Body of pancreas (tissue), 4 donors: Measurements from ENCODE around the gene TMEM243. TPM values are rescaled to one million over a fixed set of nuclear protein-coding genes. Genes with fewer than 3 reads are reported as not detected.

Source experiments
- ATAC-seq: fragments of 150-250 bp; one replicate; pipeline ENCODE4 v1.9.1; 2016
- DNase-seq, 4 donors: peaks; one replicate each; pipeline ENCODE4 v3.0.0-alpha.2; 2019
- H3K27ac ChIP-seq, 4 donors: fragments of 200-600 bp; sonication (generic); 1 replicate in 3 of 4; 2 replicates in 1 of 4; pipeline versions ENCODE4 v1.5.1 to v1.6.1; 2016 to 2019; ENCODE audit warnings: mild to moderate bottlenecking in 1 of 4, mixed read lengths in 1 of 4, moderate library complexity in 1 of 4
- H3K27me3 ChIP-seq, 2 donors: fragments of 200-600 bp; sonication (generic); one replicate each; pipeline ENCODE4 v1.6.0; 2016; ENCODE audit warnings: mild to moderate bottlenecking in 1 of 2
- H3K36me3 ChIP-seq, 2 donors: fragments of 200-600 bp; sonication (generic); replicated peaks in 1 of 2; 2 replicates each; pipeline ENCODE4 v1.5.1; 2016; ENCODE audit warnings: low read depth in 2 of 2; ENCODE audit not compliant: insufficient read depth in 1 of 2
- H3K4me1 ChIP-seq: fragments of 200-600 bp; sonication (generic); one replicate; pipeline ENCODE4 v1.6.0; 2016
- H3K4me3 ChIP-seq, 2 donors: fragments of 200-600 bp; sonication (generic); 1 replicate in 1 of 2; 2 replicates in 1 of 2; pipeline ENCODE4 v1.5.1; 2016 to 2019
- H3K9me3 ChIP-seq, 3 donors: fragments of 200-600 bp; sonication (generic); 1 replicate in 2 of 3; 2 replicates in 1 of 3; pipeline ENCODE4 v1.5.1; 2016
- POLR2A ChIP-seq, 3 donors: fragments of 450-650 bp; IDR thresholded peaks; one replicate each; pipeline ENCODE4 v1.6.1; 2016; ENCODE audit warnings: antibody characterized with exemption in 3 of 3, mild to moderate bottlenecking in 2 of 3
- WGBS, 2 donors: methylation state at CpG; one replicate each; pipeline ENCODE4 v1.1.5; 2017; 5-methylcytosine and 5-hydroxymethylcytosine counted together
- intact Hi-C: fragments of 100-400 bp; cut with DNase I; formaldehyde crosslinking; loops from one replicate; pipeline ENCODE4 v1.15.1; 2023
- total RNA-seq, 2 donors: library from RNA; depleted of rRNA; stranded (reverse); fragments of >200 nt; gene quantifications; one replicate each; pipeline ENCODE4 v1.1.0, GENCODE V29; 2016
- TF ChIP-seq, protein P1 (sequence below), 7 experiments: fragments of 450-650 bp in 4 of 7; fragments of 200-600 bp in 3 of 7; sonication (generic) in 3 of 7; IDR thresholded peaks; one replicate each; pipeline ENCODE4 v1.5.1; 2016 to 2019; ENCODE audit warnings: antibody characterized with exemption in 7 of 7

Gene TMEM243
- total RNA-seq, 2 donors from 2014 or later, result 36.6 to 43.8 TPM

DNA sequence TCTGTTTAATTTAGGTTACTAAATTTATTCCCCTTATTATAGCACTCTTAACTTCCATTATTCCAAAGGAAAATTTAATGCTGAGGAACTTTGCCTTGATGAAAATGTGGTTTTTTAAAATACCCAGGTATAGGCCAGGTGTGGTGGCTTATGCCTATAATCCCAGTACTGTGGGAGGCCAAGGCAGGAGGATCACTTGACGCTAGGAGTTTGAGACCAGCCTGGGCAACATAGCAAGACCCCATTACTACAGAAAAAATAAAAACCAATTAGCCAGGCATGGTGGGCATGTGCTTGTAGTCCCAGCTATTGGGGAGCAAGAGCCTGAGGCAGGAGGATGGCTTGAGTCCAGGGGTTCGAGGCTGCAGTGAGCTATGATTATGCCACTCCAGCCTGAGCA is 32.4 kb downstream of the TMEM243 start:
- ATAC-seq (no peak), DNase-seq (no peak)
- TF ChIP-seq, protein P1, sequence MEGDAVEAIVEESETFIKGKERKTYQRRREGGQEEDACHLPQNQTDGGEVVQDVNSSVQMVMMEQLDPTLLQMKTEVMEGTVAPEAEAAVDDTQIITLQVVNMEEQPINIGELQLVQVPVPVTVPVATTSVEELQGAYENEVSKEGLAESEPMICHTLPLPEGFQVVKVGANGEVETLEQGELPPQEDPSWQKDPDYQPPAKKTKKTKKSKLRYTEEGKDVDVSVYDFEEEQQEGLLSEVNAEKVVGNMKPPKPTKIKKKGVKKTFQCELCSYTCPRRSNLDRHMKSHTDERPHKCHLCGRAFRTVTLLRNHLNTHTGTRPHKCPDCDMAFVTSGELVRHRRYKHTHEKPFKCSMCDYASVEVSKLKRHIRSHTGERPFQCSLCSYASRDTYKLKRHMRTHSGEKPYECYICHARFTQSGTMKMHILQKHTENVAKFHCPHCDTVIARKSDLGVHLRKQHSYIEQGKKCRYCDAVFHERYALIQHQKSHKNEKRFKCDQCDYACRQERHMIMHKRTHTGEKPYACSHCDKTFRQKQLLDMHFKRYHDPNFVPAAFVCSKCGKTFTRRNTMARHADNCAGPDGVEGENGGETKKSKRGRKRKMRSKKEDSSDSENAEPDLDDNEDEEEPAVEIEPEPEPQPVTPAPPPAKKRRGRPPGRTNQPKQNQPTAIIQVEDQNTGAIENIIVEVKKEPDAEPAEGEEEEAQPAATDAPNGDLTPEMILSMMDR (IDR thresholded peaks at IDR 0.05), result no peak
- H3K9me3 ChIP-seq, result no peaks in the 10 kb centered on the region
- 98 to 100% methylated on average over 2 of the region's 2 CpGs for WGBS, 2 donors
- H3K4me3 ChIP-seq, result no peak overlapping the region
- no peaks in the 10 kb centered on the region for H3K4me1 ChIP-seq
- intact Hi-C loops, result no loop called here
- peaks cover 0 to 28% of the 10 kb centered on the region in 2 donors for H3K36me3 ChIP-seq
- H3K27me3 ChIP-seq, result no peaks in the 10 kb centered on the region
- no peak overlapping the region for H3K27ac ChIP-seq

DNA sequence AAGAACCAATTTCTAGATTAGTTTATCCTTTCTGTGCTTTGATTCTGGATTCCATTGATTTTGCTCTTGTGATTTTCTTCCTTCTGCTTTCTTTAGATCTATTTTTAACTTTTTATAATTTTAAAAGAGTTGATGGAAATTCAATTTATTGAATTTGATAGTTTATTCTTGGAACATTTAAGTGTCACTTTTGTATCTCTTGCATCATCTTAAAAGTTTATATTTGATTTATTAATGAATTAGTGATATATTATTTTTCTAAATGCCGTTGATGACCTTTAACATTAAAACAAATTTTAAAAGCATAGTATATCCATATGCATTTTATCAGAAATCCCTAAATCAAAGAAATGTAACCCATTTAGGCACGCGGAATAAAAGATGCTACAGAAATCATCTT is 40.4 kb downstream of the TMEM243 start:
- H3K9me3 ChIP-seq, result no peaks in the 10 kb centered on the region
- H3K36me3 ChIP-seq, result peaks cover 7 to 23% of the 10 kb centered on the region in 2 donors
- ATAC-seq, result no peak

DNA sequence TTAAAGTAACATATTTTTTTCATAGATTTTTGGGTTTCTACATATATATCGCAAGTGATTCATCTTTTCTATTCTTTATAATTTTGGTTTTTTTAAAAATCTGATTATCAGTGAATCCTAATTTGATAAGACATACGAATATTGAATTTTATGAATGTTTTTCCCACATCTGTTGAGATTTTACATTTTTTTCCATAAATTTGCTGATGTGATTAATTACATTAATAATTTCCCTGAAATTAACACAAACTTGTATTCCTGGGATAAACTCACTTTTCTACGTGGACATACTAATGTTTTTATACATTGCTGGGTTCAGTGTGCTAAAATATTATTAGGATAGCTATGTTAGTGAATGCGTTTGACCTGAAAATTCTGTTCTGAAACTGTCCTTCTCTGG is 41.2 kb downstream of the TMEM243 start:
- WGBS, 2 donors, result 91 to 92% methylated on average over 4 of the region's 4 CpGs
- no peak for DNase-seq
- no peak for TF ChIP-seq POLR2A (IDR thresholded peaks at IDR 0.05)
- TF ChIP-seq, protein P1 (IDR thresholded peaks at IDR 0.05), result no peak
- peaks cover 7 to 23% of the 10 kb centered on the region in 2 donors for H3K36me3 ChIP-seq
- H3K27ac ChIP-seq, result no peak overlapping the region
- no peaks in the 10 kb centered on the region for H3K4me1 ChIP-seq
- H3K9me3 ChIP-seq, result no peaks in the 10 kb centered on the region
- intact Hi-C loops, result no loop called here
- no peak for ATAC-seq
- H3K4me3 ChIP-seq, result no peak overlapping the region
- no peaks in the 10 kb centered on the region for H3K27me3 ChIP-seq

More for the DNA sequence above, 40.4 kb downstream of the TMEM243 start:
- no peak for DNase-seq
- Histone ChIP-seq H3K27ac (no peak overlapping the region), H3K4me3 (no peak overlapping the region), H3K27me3 (no peaks in the 10 kb centered on the region), H3K4me1 (no peaks in the 10 kb centered on the region)
- intact Hi-C loops, result no loop called here
- TF ChIP-seq, protein P1 (IDR thresholded peaks at IDR 0.05), result no peak
- TF ChIP-seq POLR2A (IDR thresholded peaks at IDR 0.05), result no peak
- WGBS, 2 donors, result 85 to 94% methylated on average over 3 of the region's 3 CpGs

DNA sequence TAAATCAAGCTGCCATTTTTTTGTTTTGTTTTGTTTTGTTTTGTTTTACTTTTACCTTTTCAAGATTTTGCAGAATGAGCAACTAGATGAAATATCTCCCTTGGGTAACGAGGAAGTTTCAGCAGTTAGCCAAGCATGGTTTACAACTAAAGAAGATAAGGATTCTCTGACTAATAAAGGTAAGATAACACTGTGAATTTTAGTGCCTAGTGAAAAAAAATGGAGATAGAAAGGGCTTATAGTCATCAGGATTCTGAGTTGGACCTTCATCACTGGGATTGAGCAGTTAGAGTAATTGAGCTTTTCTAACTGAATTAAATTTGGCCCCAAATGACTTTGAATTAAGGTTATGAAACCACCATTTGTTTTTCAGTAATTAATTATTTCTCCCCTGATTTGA is 46.1 kb downstream of the TMEM243 start:
- H3K36me3 ChIP-seq, result peaks cover 7 to 19% of the 10 kb centered on the region in 2 donors
- 80 to 89% methylated on average over 1 of the region's 1 CpG for WGBS, 2 donors
- no peak for DNase-seq
- no peaks in the 10 kb centered on the region for H3K27me3 ChIP-seq
- no peak for ATAC-seq
- TF ChIP-seq POLR2A (IDR thresholded peaks at IDR 0.05), result no peak
- TF ChIP-seq, protein P1 (IDR thresholded peaks at IDR 0.05), result no peak
- no peak overlapping the region for H3K4me3 ChIP-seq
- no peaks in the 10 kb centered on the region for H3K4me1 ChIP-seq
- H3K27ac ChIP-seq, result no peak overlapping the region
- intact Hi-C loops, result no loop called here
- no peaks in the 10 kb centered on the region for H3K9me3 ChIP-seq

DNA sequence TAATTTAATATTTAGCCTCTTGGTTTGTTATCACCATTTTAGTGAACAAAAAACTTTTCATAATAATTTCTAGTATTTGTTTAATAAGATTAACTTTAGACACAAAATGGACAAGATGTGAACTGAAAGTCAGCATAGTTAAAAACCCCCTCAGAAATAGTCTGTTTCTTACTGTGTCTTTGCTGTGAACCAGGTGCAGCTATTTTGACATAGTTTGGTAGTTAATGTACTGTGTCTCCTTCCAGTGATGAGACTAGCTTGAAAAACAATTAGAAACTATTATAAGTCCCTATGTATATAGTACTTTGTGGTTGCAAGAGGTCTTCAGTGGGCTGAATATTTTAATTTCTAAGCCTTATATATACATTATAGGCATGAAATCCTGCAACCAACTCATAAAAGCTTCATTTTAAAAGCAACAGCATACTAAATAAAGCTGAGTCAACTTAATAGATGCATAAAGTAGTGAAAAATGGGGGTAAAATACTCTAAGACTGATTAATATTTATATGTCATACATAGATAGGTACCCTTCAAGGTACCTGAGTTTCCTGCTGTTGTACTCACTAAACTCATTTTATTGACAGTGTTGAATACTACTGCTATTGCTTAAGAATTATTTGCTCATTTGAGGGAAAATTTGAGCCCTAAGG is 48.1 kb downstream of the TMEM243 start:
- no peak overlapping the region for H3K4me3 ChIP-seq
- H3K36me3 ChIP-seq, result peaks cover 7 to 27% of the 10 kb centered on the region in 2 donors
- ATAC-seq, result no peak
- no peaks in the 10 kb centered on the region for H3K9me3 ChIP-seq
- intact Hi-C loops, result no loop called here
- TF ChIP-seq POLR2A (IDR thresholded peaks at IDR 0.05), result no peak
- TF ChIP-seq, protein P1 (IDR thresholded peaks at IDR 0.05), result no peak
- no peaks in the 10 kb centered on the region for H3K4me1 ChIP-seq
- no peaks in the 10 kb centered on the region for H3K27me3 ChIP-seq
- DNase-seq, result no peak
- no peak overlapping the region for H3K27ac ChIP-seq
